DMS153 treated with DMSO at 0.1 percent for 48 hours (cell line): ENCODE results near the gene LIMS2.
A peak's percentile ranks its signal among the peaks of the same experiment; 100 is the strongest.

Source experiments
- DNase-seq: peaks from one replicate; lab custom pipeline; 2025; ENCODE audit not compliant: unreplicated experiment; lab: John Stamatoyannopoulos, UW

LIMS2 gene

GRCh38 chr2:127701193-127701650, 25.9 kb upstream of the LIMS2 start, which contains the start of gene SFT2D3:
Gene SFT2D3 (plus strand): TSS chr2:127701497. CDS start chr2:127701529, 32 bp downstream.
- DNase-seq: peak; percentile 87

- DNase-seq: peak; percentile 40
Observed at GRCh38 chr2:127700527-127701192, 25.3 kb upstream of the LIMS2 start.

- DNase-seq: no peak
Observed at GRCh38 chr2:127698553-127699355, 23.4 kb upstream of the LIMS2 start.

- no peak for DNase-seq
Observed at GRCh38 chr2:127697482-127698180, 22.3 kb upstream of the LIMS2 start.

- peak; percentile 13 for DNase-seq
Observed at GRCh38 chr2:127695491-127696472, 20.5 kb upstream of the LIMS2 start.

- no peak for DNase-seq
Observed at GRCh38 chr2:127694986-127695385, 19.7 kb upstream of the LIMS2 start.

GRCh38 chr2:127690696-127691095, 15.4 kb upstream of the LIMS2 start:
- DNase-seq: no peak

GRCh38 chr2:127688405-127688804, 13.1 kb upstream of the LIMS2 start:
- no peak for DNase-seq

GRCh38 chr2:127685410-127686080, 10.2 kb upstream of the LIMS2 start:
- no peak for DNase-seq

- DNase-seq: no peak
Observed at GRCh38 chr2:127683757-127684156, 8.4 kb upstream of the LIMS2 start.

GRCh38 chr2:127683056-127683455, 7.7 kb upstream of the LIMS2 start:
- DNase-seq: no peak

- DNase-seq: no peak
Observed at GRCh38 chr2:127681976-127682857, 6.9 kb upstream of the LIMS2 start.

GRCh38 chr2:127681288-127681804, 6.0 kb upstream of the LIMS2 start:
- no peak for DNase-seq

GRCh38 chr2:127680706-127681287, 5.5 kb upstream of the LIMS2 start:
- no peak for DNase-seq

GRCh38 chr2:127679680-127680361, 4.5 kb upstream of the LIMS2 start:
- no peak for DNase-seq

- no peak for DNase-seq
Observed at GRCh38 chr2:127678991-127679390, 3.7 kb upstream of the LIMS2 start.

- no peak for DNase-seq
Observed at GRCh38 chr2:127678531-127678930, 3.2 kb upstream of the LIMS2 start.

- no peak for DNase-seq
Observed at GRCh38 chr2:127676906-127677305, 1.6 kb upstream of the LIMS2 start.
